HG02798 (cell line): ENCODE results near the gene CCN5.

ENCODE experiments used
- ATAC-seq: cut with Tn5 transposase; IDR thresholded peaks from one replicate; pipeline ENCODE4 v1.9.1; 2021; ENCODE audit warnings: mild to moderate bottlenecking; ENCODE audit not compliant: unreplicated experiment, poor library complexity

Gene CCN5

DNA sequence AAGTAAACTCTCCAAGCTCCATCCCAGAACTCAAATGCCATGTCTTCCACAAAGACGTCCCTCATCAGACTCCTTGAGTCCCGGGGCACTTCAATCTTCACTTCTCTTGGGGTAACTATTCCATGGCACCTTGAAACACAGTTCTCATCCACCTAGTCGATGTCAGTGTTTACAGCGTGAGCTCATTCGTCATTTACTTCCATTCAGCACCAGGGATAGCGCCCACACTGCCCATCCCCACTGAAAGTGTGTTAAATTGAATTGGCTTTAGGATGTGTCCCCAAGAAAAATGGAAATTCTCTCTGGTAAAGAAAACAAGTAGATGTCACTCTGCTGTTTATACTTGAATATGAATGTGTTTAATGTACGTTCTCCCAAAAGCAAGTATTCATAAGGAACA is 61.8 kb downstream of the CCN5 start:
- no peak for ATAC-seq
